Stimulated activated CD8-positive, alpha-beta memory T cell treated with anti-CD3 and anti-CD28 coated beads, Interleukin-7, amount 100 ng/mL, for 1 hour (primary cell): ENCODE results near the gene TEAD3.

Experiments used
- DNase-seq, 2 donors: peaks; one replicate each; pipeline ENCODE4 v3.0.0-alpha.2; 2020; ENCODE audit warnings: low read depth in 2 of 2

TEAD3 gene

DNA sequence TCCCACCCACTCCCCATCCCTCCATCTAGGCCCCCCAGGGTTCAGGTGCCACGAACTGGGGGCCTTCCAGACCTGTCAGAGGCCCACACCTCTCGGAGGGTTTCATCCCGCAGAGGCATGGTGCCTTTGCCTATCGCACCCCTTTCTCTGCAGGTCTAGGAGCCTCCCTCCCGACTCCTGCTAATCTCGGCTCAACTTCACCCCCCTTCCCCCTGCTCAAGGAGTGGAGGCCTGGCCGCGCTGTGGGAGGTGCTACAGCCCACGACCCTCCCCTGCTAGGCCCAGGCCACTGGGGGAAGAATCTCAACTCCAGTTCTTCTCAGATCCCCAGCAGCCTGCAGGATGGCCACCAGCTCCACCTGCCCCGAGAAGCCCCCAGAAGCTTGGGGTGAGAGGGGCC is 15.9 kb upstream of the TEAD3 start, which contains the start of gene TULP1:
Gene TULP1, minus strand, starts transcription at position 157 of the 400 bp plus-strand sequence. Its CDS starts 38 bp downstream, at position 119.
- DNase-seq = no peak

DNA sequence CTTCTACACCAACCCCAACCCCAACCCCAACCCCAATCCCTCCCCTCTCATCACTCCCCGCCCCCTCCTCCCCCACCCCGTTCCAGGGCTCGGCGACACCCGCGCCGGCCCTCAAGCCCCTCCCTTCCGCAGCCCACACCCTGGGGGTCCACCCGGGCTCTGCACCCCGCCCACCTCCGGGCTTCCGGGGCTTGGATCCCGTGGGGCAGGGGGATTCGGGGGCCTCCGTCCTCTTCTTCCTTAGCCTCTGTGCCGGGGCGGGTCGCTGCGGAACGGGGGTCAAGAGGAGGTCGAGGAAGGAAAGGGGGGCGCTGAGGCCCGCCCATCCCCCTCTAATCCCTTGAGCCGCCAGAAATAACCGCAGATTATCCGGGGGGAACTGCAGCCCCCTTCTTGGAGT is 15.1 kb upstream of the TEAD3 start:
- no peak for DNase-seq

DNA sequence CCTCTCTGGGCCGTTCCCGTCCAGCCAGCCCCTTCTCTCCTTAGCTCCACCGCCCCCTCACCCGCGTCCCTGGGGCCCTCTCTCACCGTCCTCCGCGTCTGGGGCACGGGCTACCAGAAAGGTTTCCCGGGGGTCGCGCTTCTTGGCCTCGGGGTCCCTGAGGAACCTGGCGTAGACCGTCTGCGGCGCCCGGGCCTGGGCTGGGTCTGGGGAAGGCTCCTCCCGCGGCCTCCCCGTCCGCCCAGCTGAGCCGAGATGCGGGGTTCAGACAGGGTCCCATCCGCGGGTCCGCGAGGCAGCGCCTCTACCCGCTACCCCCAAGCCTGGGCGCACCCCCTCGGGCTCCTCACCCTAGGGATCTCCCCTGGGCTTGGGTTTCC is 14.7 kb upstream of the TEAD3 start:
- no peak for DNase-seq

DNA sequence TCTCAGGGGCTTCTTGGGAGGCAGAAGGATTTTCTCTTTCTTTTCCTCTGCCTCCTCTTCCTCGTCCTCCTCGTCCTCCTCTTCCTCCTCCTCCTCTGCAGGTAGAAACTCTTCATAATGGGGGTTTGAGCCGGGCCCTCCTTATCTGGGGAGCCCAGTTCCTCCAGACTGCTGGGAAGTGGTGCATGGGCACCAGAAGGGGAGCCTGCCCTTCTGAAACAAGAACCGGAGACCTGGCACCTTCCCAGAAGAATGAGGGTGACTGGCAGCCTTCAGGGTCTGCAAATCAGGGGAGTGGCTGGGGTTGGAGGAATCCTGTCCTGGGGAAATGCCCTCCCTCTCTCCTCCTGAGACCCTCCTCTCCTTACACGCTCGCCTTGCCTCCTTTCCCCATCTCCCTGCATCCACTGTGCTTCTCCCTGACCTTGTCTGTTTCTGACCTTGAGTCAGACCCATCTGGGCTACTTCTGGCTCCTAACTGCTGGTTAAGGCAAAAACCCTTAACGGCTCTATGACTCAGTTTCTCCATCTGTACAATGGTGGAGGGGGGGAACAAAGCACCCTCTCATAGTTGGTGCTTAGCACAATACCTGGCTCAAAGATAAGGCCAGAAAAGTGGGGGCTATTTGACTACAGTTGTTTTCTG is 14.2 kb upstream of the TEAD3 start:
- DNase-seq = no peak

DNA sequence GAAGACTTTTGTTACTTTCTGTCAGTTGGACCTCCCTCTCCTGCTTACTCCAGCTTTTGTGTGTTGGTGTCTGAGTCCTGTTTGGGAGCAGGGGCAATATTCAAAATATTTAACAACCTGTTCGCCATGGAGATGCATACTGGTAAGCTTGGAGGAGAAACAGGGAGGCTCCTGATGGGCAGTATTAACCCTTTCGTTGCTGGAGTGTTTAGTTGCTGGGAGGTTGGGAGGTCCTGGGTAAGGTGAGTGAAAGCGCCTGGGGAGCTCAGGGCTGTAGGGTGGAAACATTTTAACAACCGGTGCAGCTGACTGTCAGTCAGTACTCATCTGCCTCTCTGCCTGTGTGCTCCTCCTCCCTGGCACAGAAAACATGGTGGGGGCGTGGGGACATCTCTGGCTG is 11.7 kb upstream of the TEAD3 start:
- DNase-seq = no peak

DNA sequence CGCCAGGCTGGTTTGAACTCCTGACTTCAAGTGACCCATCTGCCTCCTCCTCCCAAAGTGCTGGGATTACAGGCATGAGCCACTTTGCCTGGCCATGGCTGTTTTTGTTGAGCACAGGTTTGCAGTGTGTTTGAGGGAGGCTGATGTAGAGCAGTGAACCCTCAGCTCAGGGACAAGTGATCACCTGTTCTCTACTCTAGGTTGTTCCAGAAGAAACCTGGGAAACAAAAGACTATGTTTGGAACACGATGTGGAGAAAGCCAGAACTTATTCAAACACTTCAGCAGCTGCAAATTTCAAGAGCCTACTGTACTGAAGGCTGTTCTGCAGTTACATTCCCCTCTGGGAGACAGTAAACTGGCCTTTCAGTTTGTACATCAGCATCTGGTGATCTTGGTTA is 11.1 kb upstream of the TEAD3 start:
- no peak for DNase-seq

DNA sequence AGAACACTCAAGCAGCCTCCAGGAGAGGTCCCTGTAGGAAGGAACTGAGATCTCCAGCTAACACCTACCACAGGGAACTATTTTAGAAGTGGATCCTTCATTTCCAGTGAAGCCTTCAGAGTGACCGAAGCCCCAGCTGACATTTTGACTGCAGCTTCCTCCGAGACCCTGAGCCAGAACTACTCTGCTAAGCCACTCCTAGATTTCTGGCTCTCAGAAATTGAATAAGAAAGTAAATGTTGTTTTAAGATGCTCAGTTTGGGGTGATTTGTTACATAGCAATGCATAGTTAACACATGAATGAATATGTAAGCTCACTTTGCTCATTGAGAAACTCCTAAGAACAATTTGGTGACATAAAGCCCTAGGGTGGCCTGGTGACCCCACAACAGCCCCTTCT is 10.3 kb upstream of the TEAD3 start:
- DNase-seq = no peak

DNA sequence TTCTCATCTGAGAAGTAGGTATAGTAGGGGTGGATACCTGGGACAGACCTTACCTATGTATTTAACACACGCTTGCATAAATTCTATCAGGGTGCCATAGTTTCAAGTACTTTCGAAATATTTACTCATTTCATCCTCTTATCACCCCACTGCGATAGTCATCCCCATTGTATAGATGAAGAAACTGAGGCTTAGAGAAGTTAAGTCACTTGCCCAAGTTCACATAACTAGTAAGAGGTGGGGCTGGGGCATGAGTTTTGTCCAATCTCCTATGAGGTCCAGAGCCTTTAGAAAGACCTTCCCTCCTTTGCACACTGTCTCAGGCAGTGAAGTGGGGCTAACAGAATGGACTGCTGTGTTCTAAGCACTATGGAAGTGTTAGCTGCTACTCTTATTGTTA is 9.7 kb upstream of the TEAD3 start:
- no peak for DNase-seq

DNA sequence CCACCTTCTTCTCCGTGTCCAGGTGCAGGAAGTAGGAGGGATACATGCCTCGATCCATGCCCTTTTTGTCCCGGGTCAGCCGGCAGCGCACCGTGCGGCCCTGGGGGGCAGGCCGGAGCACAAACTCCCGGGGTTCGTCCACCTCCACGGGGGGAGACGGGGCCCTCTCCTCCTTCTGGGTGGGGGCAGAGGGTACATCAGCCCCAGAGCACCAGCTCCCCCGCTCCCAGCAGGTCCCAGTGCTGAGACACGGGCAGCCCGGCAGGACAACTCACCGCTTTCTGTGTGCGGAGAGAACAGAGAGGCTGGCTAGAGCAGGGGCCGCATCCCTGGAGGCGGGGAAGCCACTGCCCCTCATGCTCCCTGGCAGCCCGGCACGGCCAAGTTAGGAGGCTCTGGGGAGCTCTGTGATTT is 9.1 kb upstream of the TEAD3 start:
- DNase-seq = no peak

DNA sequence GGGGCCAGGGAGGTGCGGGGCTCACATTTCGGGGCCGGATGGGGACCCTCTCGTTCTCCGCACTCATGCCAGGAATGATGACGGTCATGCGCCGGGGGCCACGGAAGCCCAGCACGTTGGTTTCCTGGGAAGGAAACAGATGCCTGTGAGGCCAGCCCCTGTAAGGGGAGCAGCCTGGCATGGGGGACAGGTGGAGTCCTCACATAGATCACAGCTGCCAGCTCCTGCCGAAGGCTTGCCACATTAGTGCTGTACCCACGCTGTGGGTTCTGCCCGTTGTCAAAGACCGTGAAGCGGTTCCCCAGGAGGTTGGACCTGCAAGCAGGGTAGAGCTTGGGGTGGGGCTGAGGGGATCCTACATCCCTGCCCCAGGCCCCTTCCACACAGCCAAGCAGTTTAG is 6.7 kb upstream of the TEAD3 start:
- no peak for DNase-seq

DNA sequence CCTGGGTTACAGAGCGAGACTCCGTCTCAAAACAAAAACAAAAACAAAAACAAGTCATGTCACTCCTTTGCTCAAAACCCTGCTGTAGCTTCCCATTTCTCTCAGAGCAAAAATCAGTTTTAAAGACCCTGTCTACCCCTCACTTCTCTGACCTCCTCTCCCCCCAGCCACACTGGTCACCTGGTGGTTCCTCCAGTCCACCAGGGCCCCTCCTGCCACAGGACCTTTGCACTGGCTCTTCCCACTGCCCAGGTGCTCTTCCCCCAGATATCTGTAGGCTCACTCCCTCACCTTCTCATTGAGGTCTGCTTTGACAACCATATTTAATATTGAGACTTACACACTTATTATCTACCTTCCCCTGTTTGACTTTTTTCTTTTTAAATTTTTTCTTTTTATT is 4.9 kb upstream of the TEAD3 start:
- DNase-seq = no peak

DNA sequence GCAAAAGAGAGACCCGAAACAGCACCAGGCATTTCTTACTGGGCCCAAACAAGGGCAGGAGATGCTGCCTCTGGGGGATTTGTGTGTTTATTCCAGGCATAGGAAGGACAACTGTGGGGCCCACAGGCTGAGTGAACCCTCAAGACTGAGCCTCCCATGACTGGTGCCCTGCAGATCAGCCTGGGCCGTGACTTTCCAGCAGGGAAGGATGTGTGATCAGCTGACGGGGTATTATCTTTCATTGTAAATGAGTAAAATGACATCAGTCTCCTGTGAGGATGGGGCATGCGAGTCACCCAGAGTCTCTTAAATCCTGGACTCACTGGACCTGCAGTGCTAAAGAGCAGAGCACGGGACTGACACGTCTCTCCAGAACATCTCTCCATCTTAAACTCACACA is 3.9 kb upstream of the TEAD3 start:
- DNase-seq = no peak

DNA sequence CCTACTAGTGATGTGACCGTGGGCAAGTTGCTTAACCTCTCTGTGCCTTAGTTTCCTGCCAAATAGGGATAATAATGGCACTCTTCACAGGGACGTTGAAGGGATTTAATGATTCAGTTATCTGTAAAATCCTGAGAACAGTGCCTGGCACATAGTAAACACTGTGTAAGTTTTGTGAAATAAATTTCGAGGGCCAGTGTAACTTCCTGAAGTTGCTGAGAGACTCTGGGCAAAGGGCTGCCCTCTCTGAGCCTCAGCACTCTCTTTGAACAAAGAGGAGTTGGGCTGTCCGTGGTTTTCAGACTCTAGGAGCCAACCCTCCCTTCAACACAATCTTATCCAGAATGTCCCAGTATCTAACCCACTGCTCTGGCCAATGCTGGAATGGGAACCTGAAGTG is 2.5 kb upstream of the TEAD3 start:
- DNase-seq = no peak

DNA sequence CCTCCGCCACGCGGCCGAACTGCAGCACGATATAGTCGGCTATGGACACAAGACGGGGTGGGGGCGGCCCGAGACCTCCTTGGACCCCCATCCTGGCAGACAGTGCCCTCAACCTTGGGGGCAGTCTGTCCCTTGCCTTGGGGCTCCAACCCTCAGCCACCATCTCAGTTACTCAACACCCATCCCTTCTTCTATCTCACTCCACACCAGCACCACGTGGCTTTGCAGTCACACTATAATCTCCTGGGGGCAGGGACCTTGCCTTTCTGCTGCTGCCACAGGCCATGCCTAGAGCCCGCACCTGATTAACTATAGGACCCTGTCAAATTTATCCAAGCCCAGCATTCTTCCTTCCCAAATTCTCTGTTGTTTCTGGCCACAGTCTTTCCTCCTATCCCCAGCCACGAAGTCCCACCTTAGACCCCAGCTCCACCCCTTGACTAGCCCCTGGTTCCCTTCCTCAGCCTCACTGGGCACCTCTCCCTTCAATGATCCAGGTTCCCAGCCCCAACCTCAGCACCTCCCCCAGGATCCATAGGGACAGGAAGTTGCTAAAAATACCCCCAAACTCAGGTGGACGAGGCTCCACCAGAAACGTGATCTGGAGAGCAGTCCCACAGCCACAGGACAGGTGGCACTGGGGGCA is 1.7 kb upstream of the TEAD3 start:
- no peak for DNase-seq

DNA sequence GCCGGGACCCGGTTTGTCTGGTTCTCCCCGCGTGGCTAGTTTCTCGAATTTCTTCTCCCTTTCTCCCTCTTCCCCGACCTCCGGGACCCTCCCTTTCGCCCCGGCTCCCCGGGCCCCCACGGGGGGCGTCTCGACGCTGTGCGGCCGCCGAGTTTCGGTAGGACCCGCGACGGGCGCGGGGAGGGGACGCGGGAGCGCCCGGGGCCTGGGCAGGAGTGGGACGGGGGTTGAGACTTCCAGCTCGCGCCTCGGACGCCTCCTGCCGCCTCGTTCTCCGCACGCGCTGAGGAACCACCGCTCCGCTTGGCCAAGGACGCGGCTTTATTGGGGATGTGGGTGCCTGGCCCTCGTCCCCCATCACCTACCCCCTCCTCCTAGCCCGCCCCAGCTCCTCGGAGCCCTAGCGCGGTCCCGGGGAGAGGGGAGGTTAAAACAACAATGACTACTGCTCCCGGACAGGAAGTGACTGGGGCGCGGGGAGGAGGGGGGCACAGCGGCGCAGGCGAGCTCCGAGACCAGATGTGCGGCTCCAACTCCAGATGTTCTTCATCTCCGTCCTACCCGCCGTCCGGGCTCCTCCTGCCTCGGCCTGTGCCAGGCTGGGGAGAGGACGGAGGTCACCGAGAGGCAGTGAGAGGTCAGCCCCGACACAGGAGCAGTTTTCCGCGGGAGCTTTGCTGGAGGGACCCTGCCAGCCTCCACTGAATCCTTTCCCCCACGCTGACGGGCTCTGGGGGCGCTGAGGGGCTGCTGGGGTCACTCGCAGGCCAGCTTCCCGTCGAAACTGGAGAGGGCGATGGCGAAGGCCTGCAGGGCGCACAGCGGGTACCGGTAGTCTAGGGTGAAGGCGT is 917 bp upstream of the TEAD3 start:
- DNase-seq = no peak

DNA sequence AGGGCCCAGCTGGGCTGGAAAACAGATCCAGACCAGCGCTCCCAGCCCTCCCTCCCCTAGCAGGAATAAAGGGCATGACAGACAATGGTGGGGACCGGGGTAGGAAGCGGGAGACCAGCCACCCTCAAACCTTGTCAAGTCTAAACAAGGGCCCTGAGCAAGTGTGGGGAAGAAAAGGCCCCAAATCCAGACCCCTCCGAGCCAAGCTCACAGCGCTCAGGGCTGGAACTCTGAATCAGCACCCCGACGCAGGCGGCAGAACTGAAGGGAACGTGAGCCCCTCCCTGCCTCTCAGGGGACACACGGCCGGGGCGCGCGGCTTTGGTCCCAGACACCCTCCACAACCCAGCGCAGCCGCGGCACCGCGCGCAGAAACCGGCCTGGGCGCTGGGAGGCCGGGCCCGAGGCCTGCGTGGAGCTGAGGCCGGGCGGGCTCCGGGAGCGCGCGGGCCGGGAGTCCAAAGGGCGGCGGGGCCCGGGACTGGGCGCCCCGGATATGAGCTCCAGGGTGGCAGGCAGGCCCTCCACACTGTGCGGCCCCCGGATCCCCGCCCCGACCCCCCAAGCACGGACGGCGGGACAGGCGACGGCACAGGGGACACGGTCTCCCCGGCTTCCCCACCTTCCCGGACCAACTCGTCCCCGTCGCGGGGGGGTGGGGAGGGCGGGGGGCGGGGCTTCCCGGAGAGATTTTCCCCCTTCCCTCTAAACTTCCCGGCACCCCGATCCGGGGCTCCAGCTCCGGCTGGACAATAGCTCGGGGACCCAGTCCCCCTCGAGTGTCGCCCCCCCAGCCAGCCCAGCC is 641 bp downstream of the TEAD3 start:
- DNase-seq = no peak

DNA sequence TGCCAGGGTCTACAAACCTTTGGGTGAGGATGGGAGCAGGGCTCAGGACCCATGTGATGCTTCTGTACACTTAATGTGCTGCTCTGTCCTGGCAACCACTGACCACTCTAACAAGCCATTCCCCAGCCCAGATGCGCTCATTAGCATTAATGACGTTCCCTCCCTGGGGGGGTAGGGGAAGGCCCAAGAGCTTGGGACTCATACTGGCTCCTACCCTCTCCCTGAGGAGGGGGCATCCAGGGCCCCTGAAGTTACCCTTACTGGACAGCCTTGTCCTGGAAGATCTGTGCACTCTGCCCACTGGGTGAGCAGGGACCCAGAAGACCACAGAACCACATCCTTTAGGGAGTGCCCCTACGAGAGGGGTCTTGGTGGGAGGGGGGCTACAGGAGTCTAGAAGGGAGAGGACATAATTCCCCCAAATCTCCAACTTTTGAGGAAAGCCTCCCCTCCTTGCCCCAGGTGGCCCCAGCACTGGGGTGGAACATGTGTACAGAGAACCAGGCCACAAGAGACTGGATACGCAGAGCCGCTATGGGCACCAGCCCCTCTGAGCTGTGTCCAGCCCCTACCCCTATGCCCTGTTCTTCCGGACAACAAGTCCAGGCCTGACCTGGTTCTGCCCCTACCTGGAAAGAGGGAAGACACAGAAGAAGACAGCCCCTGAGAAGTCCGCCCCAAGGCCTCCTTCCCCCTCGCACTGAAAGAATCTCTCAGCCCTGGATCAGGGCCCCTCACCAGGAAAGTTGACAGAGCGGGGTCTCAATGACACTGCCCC is 1.4 kb downstream of the TEAD3 start:
- no peak for DNase-seq

DNA sequence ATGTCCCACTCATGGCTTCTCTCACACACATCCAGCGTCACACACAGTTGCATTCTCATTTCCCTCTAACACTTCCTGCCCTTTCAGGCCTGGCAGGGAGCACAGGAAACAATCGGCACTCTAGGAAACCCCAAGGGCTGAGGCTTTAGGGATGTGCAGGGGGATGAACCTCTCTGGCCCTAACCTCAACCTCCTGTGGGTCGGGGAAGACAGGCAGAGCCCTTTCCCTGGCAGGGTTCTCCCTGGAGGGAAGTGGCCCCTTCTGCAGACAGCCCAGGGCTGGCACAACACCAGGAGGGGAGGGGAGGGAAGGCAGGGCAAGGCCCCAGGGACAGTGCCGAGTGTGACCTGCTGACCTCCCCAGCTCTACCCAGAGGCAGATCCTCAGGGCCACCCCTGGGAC is 2.7 kb downstream of the TEAD3 start:
- no peak for DNase-seq

DNA sequence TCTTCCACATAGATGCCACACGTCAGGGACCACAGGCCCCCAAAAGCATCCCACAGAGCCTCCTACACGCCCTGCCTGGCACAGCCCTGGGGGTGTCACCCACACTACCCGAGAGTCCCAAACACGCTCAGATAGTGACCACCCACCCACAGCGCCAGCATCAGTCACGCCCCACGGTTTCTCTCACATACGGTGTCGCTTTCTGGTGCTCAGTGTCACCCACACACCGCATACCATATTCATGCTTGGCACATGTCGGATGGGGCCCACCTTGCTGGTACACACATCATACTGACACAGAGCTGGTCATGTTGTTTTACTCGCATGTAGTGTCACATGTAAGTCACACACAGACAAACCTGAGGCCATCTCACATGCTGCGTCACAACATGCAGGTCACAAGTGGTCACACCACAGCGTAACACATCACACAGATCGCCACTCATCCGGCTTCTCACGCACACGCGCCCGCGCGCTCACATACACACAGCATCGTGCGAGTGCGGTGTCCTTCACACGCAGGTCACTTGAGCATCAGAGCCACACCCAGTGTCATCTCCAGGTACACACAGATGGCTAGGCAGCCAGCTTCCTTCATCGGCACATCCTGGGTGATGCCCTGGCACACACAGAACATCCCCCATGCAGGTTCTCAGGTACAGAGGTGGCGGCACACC is 3.4 kb downstream of the TEAD3 start:
- DNase-seq = no peak

DNA sequence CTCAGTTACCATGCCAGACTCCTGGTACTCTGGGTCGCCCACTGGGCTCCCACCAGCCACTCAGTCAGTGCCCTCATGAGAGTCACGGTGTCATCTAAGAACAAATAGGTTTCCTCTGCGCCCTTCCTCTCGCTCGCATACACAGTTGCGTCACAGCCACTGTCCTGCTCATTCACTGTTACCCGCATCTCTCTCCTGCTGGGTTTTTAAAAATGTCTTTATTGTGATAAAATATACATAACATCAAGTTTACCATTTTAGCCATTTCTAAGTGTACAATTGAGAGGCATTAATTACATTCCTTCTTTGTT is 4.0 kb downstream of the TEAD3 start:
- DNase-seq = no peak
